GM18907 (cell line): ENCODE data around the gene RWDD3.

Experiments used
- ATAC-seq: cut with Tn5 transposase; IDR thresholded peaks from one replicate; pipeline ENCODE4 v1.9.1; 2021; ENCODE audit warnings: mild to moderate bottlenecking, moderate library complexity; ENCODE audit not compliant: unreplicated experiment

RWDD3 gene, protein sequence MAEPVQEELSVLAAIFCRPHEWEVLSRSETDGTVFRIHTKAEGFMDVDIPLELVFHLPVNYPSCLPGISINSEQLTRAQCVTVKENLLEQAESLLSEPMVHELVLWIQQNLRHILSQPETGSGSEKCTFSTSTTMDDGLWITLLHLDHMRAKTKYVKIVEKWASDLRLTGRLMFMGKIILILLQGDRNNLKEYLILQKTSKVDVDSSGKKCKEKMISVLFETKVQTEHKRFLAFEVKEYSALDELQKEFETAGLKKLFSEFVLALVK

GRCh38 chr1:95233737-95234500 lies at the start of gene RWDD3:
TSS of gene RWDD3 (plus strand) at chr1:95234210. CDS start at chr1:95234231, 21 bp downstream.
- ATAC-seq = peak; percentile 99

DNA sequence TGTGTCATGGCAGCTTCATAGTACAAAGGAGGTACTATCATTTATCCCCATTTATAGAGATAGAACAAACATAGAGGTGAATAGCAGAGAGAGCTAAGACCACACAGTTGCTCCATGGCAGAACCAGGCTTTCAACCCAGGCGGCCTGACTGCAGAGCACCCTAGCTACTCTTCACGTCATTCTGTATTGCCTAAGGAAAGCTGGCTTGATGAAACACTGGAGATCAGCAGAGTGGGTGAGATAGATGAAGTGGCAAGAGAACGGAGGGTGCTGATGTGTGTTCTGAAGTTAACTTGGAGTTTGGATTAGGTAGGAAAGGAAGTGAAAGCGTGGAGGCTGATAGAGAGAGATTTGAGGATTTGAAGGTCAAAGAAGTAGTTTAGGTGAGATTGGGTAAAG lies 47.9 kb upstream of the RWDD3 start:
- no peak for ATAC-seq

- no peak for ATAC-seq
Observed at GRCh38 chr1:95193591-95193990, 40.4 kb upstream of the RWDD3 start.

DNA sequence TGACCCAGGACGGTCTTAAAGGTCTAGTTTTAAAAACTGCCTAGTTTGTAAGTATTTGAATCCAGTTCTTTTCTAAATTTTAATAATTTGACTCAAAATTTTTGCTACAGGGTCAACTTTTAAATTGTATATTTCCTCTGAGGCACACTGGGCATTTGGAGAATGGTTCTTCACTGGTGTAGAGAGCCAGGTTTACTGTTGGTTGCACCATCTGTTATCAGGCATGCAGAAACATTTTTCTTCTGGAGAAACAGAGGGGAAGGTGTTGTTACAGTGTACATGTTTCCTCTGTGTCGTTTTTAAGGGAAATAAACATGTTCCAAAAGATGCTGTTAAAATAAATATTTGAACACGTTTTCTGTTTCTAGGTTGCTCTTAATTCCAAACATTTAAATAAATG lies 39.0 kb upstream of the RWDD3 start:
- no peak for ATAC-seq

GRCh38 chr1:95196017-95196416 lies 38.0 kb upstream of the RWDD3 start:
- ATAC-seq = no peak

- ATAC-seq = no peak
Observed at GRCh38 chr1:95197616-95198252, 36.3 kb upstream of the RWDD3 start.

DNA sequence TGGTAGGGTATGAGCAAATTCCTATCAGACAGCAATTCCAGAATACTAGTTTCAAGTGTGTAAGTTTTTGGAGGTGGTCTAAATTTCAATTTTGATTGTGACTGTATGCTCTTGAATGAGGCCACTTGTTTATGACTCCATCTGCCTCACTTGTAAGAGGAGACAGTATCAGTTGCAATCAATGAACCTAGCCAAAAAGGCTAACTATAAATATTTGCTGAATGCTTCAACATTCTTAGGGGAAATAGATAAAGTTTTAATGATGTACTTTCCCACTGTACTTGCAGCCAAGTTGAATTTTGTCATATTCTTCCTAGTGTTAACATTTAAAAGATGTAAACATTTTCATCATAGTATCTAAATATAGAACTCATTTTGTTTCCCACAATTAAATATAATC lies 32.1 kb upstream of the RWDD3 start:
- no peak for ATAC-seq

GRCh38 chr1:95203908-95204437 lies 30.0 kb upstream of the RWDD3 start:
- ATAC-seq = no peak

DNA sequence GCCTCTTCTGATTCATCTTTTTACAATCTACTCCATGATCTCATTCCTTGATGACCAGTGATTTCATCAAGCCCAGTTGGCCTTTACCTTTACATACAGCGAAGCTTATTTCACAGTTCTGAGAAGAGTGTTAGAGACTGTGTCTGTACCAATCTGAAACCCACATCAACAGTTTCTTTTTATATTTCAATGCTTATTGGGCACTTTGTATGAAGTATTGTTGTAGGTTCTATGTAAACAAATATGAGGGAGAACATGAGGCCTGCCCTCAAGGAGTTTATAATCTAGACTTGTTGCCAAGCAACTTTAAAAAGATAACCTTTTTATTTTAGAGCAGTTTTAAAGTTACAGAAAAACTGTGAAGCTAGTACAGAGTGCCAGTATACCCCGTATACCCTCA lies 27.5 kb upstream of the RWDD3 start:
- ATAC-seq = no peak

- ATAC-seq = no peak
Observed at GRCh38 chr1:95207223-95207935, 26.6 kb upstream of the RWDD3 start.

DNA sequence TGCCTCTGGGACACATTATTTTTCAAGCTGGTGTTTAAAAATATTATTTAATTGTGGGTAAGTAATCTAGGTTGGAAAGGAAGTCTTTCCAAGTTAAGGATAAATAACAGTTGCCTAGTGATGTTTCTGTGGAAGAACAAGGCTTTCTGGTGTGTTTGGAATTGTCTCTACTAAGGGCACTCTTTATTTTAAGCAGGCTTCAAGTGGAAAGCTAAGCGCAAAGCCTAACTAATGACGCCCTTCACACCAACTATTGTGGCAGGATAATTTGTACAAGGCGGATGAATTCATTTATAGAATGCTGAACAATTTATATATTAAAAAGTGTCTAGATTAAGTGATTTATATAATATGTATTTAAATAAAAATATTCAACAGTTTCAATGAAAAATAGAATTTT lies 25.1 kb upstream of the RWDD3 start:
- ATAC-seq = no peak

DNA sequence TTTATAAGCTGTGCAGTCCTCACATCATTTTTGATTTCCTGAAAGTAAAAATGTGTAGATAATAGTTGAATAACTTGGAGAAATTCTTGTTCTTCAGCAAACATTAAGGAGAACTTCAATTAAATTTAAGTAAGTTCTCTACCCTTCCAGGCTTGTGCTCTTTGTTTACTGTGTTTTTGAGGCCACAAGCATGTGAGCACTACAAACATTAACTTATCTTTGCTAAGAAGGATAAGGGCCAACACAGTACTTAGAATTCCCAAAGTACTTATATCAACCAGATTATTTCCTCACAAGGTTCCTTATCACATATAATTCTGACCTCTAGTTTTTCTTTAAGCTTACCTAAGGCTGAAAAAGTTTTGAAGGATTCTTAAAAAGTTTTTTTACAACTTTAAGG lies 24.7 kb upstream of the RWDD3 start:
- no peak for ATAC-seq

DNA sequence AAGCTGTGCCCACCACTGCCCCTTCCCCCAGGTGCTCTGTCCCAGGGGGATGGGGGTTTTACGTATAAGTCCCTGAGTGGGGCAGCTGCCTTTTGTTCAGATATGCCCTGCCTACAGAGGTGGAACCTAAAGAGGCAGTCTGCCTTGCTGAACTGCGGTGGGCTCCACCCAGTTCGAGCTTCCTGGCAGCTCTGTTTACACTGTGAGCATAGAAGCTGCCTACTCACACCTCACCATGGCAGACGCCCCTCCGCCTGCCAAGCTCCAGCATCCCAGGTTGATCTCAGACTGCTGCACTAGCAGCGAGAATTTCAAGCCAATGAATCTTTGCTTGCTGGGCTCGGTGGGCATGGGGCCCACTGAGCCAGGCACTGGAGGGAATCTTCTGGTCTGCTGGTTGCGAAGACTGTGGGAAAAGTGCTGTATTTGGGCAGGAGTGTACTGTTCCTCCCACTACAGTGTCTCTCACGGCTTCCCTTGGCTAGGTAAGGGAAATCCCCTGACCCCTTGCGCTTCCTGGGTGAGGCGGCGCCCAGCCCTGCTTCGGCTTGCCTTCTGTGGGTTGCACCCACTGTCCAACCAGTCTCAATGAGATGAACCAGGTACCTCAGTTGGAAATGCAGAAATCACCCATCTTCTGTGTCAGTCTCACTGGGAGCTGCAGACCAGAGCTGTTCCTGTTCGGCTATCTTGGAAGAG lies 17.6 kb upstream of the RWDD3 start:
- ATAC-seq = no peak

- no peak for ATAC-seq
Observed at GRCh38 chr1:95217371-95217770, 16.6 kb upstream of the RWDD3 start.

DNA sequence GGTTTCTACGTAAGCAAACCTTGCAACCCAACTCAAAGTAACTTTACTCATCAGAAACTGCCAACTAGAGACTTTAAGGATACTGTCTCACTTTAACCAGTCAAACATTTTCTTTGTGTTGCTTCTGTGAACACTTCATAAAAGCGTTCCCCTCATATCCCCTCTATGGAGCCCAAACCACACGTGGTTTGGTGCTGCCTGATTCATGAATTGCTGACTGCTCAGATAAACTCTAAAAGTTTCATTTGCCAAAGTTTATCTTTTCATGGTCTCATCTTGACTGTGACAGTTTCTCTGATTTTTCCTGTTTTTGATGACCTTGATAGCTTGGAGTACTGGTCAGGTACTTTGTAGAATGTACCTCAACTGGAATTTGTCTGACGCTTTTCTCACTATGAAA lies 14.6 kb upstream of the RWDD3 start:
- ATAC-seq = no peak

DNA sequence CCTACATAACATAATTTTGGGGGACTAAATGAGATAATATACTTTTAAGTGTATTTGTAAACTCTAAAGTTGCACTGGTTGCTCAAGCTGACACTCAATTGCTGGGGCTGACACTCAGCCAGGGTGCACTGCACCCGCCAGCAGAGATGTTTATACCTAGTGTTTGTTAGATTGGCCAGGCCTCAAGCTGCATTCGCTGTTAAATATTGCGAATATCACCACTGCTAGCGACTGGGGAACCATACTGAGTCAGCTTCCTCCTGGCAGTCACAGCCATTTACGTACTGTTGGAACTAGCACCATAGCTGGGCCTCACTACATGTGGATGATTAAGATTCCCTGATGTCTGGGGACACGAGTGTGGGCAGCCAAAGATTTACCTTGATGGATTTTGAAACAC lies 12.7 kb upstream of the RWDD3 start:
- no peak for ATAC-seq

DNA sequence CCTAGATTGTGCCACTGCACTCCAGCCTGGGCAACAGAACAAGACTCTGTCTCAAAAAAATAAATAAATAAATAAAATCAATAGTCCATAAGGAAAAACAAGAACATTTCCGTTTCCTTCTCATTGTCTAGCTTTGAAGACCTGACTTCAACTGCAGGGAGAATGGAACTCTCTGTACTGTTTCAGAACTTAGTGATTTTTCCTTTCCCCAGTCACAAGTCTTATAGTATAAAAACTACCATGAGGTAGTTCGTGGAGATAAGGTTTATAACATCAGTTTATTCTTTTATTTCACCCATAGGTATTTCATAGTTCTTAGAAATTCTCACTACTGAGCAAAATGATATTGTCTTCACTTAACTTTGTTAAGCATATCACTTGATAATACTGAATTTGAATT lies 11.4 kb upstream of the RWDD3 start:
- no peak for ATAC-seq

DNA sequence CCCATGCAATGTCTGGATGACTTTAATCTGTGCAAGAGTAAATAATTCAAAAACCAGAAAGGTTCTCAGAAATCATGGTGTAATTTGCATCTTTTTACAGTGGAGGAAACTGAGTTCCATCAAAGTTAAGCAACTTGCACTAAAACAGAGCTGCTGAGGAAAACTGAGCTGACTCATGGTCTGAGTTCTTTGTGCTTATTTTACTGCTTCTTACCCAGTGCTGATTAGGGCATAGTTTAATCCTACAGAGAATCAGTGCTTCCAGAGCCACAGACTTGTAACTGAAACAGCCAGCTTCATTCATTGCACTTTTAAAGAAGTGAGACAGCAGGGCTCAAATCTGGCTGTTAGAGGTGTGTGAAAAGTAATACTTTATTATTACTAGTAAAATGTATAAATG lies 10.9 kb upstream of the RWDD3 start:
- no peak for ATAC-seq

GRCh38 chr1:95226781-95227660 lies 7.0 kb upstream of the RWDD3 start:
- no peak for ATAC-seq

GRCh38 chr1:95229037-95229436 lies 5.0 kb upstream of the RWDD3 start:
- ATAC-seq = no peak
